ENCODE data around the gene AAR2.

AAR2 gene, protein sequence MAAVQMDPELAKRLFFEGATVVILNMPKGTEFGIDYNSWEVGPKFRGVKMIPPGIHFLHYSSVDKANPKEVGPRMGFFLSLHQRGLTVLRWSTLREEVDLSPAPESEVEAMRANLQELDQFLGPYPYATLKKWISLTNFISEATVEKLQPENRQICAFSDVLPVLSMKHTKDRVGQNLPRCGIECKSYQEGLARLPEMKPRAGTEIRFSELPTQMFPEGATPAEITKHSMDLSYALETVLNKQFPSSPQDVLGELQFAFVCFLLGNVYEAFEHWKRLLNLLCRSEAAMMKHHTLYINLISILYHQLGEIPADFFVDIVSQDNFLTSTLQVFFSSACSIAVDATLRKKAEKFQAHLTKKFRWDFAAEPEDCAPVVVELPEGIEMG

DNA sequence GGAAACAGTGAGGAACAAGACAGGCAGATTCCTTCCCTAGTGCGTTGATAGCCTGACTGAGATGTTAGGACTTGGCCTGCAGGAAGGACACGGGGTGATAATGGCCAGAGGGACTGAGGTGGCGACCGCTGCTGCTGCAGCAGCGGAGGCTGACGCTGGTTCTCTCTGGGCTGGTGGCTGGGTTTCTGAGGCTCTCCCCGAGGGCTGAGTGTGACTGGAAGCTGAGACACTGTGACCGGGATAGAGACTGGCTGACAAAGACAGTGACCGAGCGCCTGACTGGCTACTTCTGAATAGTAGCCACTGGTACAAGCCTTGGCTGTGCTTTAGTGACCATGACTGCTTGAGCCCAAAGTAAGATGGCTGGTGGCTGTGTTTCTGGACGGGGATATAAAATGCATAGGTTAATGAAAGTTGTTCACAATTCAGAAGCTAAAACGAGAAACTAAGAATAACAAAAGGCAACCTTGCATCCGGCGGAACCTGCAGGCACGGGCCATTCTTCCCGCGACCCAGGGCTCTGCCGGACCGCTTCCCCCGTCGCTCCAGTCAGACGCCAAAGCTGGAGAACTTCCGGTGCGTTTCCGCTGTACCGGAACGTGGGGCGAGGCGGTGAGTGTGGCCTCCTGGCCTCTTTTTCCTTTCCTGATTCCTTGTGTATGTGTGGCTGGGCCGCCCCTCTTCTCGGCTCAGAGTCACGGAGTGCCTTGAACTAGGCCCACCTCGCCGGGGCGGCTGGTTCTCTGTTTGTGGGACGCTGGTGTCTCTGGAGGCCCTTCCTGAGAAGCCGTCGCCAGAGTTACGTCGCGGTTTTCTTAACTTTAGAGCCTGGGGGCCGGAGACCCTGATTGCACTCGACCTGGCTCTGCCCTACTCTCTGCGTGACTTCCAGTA lies at the start of gene AAR2:
TSS of gene AAR2 (plus strand) at position 587 of the 894 bp plus-strand sequence. CDS start 3,391 bp downstream, outside the sequence.
- peak; percentile 74 for DNase-seq (ENCODE audit: low spot score)

DNA sequence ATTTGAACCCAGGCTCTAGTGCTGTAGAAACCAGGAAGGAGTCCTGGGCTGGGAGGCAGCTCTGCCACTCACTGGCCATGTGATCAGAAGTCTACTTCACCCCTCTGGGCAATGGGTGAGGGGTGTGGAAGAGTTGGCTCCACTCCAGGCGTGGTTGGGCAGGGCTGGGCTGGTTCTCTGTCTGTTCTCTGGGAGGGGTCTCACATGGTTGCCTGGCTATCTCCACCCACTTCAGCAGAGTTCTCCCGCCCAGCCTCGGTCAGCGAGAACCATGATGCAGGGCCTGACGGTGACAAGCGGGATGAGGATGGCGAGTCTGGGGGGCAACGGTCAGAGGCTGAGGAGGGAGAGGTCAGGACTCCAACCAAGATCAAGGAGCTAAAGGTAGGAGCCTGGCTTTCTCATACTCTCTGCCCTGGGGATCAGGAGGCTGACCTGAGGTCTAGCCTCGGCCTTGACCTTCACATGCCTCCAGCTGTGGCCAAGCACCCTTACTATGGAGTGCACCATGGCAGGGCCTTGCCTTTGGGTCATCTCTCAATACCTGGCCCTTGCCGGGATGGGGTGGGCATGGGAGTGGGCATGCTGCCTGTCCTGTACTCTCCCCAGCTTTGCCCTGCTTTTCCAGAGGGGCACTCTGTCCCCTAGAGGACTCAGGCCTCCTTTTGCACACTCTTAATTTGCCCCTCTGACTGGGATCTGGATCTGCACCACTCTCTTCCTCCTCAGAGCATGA lies 42.1 kb upstream of the AAR2 start:
- no peak for DNase-seq (ENCODE audit: low spot score)

DNA sequence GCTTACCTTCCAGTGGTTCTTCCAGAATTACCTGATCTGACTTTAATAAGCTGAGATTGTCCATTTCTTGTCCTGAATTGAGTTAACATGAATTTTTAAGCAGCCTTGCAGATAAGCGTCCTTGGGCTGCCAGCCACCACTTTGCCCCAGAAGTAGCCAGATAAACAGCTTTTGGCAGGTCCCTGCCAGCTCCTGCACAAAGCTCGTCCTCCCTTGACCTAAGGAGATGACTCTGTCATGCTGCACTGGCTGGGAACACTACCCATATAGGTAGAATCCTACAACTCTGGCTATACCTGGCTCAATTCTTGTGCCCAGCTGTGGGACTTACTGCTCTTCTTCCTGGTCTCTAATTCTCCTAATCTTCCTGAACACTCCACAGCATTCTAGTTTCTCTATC lies 39.6 kb upstream of the AAR2 start:
- no peak for DNase-seq (ENCODE audit: low spot score)

DNA sequence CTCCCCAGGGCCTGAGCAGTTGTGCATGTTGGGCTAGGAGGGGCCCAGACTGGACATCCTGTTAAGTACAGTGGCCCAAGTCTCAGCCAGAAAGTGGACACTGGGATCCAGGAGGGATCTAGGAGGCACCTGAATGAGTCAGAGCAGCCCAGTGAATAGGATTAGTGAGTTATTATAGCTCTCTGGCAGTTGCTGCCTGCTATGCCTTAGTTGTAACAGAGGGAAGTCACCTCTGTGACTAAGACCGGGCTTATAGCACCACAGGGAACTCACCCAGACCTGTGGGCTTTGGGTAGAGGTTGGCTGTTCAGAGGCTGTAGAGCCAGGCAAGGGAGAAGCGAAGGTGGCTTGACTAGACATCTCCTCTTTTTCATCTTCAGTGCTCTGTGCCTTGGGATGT lies 39.0 kb upstream of the AAR2 start:
- no peak for DNase-seq (ENCODE audit: low spot score)

DNA sequence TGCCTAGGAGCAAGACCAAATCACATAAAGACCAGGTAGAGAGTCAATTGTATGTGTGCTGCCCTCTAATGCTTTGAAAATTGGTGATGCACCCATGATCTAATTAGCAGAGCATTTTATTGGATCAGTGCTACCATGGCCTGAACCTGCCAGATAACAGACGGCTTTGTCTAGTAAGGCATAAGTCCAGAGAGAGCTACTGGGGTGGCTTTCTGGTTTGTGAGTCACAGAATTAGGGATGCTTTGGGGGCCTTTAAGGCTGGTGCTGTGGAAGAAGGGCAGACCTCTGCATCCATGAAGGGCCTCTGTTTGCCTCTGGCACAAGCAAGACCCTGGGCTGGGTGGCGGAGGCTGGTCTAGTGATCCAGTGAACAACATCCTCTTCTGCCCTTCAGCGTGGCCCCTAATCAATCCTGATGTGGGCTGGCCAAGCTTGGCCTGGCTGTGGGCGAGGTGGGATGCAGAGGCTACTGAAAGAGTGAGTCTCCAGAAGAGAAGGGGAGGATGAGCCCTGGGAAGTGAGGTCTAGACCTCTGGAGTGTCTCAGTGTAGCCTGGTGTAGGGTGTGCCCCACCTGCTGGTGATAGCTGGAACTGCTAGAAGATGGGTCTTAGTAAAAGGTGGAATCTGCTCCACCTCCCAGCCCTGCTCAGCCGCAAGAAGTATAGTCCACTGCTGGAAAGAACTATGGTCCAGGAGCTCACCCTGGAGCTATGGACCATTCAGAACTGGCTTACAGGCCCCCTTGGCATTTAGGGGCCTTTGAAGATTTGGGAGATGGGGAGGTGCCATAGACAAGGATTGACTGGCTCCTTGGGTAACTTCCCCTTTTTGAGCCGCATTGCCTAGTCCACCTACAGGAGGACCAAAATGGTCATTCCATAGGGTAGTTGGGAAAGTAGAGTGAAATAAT lies 36.7 kb upstream of the AAR2 start:
- DNase-seq (ENCODE audit: low spot score) = peak; percentile 75

DNA sequence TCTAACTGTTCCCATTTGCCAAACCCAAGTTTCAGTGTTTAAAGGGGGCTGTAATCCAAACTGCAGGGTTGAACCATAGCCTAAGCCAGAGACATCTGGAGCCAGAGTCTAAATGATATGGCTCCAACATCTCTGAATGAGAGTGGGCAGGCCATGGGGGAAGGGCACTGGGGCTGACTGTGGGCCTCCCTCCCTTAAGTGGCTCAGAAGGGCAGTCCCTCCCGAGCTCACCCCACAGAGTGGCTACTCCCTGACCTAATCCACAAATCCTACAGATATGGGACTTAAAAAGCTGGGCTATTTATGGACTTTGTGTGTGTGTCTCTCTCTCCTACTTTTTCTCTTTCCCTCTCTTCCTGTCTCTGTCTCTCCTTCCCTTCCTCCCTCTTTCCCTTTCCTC lies 35.8 kb upstream of the AAR2 start:
- no peak for DNase-seq (ENCODE audit: low spot score)

DNA sequence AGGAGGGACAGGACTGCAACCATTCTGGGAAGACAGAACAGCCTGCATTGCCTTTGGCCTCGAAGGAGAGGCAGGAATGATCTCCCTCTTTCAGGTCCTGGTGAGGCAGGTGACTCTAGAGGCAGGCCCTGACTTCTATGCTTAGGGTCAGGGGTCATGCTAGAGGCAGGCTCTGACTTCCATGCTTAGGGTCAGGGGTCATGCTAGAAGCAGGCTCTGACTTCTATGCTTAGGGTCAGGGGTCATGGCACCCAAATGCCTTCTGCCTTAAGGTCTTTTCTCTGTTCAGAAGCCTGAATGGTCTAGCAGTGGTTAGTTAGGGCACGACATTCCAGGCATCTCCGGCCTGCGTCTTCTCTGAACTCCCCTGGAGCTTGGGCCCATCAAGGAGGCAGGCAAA lies 35.1 kb upstream of the AAR2 start:
- no peak for DNase-seq (ENCODE audit: low spot score)

DNA sequence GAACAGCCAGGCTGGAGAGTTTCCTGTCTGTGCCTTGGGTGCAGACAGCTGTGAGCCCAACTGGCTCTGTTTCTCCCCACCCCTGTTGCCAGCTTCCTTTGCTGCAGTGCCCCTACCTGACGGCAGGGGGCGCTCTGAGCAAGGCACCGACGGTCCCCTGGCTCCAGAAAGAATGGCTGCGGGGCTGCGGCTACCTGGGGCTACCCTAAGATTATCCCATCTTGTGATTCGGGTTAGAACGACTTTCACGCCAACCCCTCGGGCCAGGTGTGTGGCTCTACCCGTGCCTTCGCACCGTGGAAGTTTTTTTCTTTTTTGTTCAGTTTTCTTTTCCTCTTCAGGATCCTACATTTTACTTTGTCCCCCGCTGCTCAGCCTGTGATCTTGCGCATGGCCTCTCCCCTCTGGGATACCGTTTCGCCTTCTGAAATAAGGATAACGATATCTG lies 33.4 kb upstream of the AAR2 start:
- DNase-seq (ENCODE audit: low spot score) = peak; percentile 78

DNA sequence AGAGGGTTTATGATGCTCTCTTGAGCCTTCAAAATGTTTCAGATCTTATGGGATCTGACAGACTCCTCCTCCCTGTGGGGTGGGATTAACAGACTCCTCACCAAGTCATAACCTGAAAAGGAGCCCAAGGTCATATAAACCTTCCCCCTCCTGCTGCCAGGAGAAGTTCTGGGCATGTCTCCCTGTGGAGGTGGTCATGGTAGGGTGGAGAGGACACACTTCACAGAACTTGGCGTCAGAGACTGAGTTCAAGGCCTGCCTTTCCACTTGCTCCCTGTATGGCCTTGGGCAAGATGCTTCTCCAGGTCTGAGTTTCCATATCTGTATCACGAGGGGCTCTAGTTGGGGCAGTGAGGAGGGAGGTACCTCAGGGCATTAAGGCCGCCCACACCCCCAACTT lies 32.4 kb upstream of the AAR2 start:
- no peak for DNase-seq (ENCODE audit: low spot score)

DNA sequence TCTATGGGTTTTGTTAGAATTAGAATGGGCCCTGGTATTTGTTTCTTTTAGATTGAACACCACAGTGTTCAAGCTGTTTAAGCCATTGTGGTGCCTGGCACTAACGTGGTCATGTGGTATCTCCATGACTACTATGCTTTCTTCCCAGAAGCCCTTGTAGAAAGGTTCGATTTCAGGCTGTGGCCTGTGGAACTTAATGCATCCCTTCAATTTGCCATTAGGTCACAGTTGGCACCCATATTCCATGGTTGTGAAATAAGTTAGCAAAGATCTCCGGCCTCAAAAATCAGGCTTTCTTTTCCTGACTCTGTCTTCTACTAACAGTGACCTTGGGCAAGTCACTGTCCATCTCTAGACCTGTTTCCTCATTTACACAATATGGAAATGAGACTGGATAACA lies 31.3 kb upstream of the AAR2 start:
- no peak for DNase-seq (ENCODE audit: low spot score)

DNA sequence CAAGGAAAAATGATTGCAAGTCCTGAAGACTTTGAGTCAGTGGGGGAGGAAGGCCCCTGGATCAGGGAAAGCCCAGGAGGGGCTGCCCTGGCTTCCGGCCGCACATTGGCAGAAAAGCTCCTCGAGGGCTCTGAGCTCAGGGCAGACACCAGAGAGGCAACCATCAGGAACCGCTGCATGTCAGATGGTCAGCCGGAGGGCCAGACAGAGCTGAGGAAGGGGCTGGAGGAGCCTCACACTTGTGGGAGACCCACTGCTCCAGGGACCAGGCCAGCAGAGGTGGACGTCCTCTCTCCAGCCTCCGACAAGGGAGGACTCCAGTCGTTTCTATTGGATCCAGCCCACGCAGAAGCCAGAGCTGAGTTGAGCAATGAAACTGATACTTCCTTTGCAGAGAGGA lies 30.2 kb upstream of the AAR2 start:
- no peak for DNase-seq (ENCODE audit: low spot score)

DNA sequence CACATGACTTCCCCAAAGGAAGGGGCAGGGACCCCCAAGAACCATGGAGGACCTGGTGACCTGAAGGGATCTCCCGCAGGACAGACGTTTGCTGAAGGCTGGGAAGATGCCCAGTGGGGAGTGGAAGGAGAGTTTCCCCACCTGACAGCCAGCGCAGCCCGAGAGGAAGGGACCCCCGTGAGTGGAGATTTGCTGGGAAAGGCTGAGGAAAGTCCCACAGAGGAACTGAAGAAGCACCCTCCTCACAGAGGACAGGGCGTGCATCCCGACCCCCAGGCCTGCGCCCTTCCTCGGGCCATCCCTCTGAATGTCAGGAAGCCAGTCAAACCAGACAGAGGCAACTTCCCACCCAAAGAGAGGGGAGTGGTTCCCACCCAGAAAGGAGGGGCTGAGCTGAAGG lies 29.6 kb upstream of the AAR2 start:
- DNase-seq (ENCODE audit: low spot score) = no peak

DNA sequence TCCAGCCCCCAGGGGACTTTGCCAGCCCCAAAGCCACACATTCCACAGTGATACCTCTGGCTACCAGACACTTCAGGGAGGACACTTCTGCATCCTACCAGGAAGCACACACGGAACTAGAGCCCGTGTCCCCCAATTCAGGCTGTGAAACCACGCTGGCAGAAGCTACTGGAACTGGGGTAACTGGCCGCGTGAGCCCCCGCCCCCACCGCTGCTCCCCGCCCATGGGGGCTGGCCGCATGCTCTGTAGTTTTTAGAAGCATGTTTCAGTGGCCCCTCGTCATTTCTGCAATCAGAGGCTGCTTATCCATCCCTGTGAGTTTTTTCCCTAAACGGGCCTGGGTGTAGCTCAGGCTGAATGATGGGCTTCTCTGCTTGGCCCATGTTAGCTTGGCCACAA lies 28.7 kb upstream of the AAR2 start:
- no peak for DNase-seq (ENCODE audit: low spot score)

DNA sequence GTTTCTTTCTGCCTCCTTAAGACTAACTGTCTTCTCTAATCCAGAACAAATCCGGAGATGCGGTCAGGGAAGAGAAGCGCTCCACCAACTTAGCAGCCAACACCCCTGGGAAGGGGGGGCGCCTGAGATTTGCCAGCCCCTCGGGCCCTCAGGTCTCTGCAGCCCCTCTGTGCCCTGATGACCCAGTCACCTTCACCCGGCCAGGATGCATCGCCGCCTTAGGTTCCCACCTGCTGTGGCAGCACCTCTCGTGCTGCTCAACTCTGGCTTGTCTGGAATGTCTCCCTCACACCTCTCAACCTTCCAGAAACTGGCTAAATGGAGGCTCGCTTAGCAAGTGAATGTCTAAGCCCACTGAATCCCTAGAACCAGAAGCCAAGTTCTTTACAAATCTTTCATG lies 28.0 kb upstream of the AAR2 start:
- DNase-seq (ENCODE audit: low spot score) = no peak

DNA sequence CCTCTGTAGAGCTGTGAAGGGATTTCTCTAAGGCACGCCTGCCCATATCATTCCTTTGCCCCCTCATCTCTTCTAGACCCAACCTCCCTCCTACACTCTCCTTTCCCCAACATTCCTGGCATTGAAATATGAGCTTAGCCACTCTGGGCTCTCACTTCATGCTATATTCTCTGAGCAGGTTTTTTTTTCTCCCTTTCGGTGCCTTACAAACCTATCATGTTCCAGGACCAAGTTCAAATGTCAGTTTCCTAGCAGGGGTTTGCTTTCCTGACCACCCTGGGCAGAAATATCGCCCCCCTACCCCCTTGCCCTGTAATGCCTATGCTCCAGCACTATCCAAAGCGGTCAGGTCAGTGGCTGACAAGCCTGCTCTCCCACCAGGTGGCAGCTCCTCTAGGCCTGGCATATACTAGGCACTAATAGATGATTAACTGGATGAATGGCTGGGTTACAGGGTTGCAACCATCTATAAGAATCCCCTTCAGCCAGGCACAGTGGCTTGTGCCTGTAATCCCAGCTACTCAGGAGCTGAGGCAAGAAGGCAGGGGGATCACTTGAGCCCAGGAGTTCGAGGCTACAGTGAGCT lies 25.7 kb upstream of the AAR2 start:
- no peak for DNase-seq (ENCODE audit: low spot score)

DNA sequence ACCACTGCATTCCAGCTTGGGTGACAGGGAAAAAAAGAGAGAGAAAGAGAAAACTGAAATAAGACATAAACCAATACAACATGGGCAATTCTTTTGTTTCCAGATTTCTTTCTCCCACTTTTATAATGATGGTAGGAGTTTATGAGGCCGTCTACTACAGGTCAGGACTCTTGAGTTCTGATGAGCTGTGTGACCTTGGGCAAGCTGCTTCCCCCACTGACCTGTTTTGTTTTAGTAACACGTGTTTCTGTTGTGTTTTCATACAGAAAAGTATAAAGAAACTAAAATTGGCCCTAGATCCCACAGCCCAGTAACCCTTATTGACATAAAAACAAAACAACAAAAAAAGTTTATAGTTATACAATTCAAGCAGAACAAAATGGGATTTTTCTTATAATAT lies 22.9 kb upstream of the AAR2 start:
- DNase-seq (ENCODE audit: low spot score) = no peak

DNA sequence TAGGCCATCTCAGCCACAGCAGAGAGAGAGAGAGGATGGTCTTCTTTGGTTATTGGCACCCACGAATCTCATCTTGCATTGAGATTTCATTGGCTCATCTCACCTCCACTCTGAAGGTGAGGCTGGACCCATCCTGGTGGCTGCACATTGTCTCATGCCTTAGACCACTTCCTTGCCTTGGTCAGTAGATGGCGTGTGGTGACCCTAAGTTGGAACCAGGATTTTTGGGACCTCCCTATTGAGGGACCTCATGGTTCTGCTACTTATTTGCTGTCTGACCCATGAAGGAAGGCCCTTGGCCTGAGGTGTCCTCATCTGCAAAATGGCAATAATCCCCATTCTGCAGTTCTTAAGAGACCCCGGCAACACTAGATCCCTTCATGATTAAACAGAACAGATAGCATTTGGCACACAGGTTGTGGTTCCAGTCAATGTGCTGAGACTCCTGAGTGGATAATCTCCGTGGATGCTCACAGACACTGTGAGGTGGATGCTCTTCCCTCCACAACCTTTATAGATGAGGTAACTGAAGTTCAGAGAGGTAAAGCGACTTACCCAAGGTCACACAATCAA lies 21.5 kb upstream of the AAR2 start:
- no peak for DNase-seq (ENCODE audit: low spot score)

DNA sequence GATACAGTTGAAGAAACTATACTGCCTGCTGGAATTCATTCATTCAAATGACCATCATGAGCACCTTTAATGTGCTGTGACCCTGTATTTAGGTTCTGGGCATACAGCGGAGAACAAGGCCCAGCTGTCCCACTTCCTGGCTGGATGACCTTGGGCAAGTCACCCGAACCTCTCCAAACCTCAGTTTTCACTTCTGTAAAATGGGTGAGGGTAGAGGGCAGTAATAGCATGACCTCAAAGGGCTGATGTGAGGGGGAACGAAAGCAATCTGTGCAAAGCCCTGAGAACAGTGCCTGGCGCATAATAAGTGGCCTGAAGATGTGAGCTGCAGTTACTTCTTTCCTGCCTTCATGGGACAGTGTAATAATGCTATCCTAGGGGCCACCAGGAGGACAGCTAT lies 20.5 kb upstream of the AAR2 start:
- DNase-seq (ENCODE audit: low spot score) = no peak

DNA sequence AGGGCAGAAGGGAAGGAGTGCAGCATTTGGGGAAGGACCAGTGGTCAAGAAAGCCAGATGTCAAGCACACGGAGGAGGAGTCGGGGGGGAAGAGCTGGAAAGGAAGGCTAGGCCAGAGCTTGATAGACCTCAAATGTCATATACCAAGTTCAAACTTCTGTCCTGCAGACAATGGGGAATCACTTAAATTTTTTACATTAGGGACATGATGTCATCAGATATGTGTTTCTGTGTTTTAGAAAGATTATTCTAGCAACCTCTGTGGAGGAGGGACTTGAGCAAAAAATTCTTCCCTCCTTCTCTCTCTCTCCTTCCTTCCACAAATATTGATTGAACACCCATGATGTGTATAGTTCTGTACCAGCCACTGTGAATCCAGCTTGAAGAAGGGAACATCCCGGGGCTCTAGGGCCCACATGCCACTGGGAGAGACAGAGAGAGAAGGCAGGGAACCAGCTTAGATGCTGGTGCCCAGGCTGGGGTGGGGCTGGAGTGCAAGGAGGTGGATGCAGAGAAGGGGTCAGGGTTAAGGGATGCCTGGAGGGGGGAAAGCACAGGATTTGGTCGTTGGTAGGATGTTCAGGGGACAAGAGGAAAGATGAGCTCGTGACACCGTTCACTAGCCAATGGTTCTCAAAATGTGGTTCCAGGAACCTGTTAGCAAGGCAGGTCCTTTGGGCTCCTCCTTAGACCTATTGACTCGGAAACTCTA lies 19.8 kb upstream of the AAR2 start:
- no peak for DNase-seq (ENCODE audit: low spot score)

DNA sequence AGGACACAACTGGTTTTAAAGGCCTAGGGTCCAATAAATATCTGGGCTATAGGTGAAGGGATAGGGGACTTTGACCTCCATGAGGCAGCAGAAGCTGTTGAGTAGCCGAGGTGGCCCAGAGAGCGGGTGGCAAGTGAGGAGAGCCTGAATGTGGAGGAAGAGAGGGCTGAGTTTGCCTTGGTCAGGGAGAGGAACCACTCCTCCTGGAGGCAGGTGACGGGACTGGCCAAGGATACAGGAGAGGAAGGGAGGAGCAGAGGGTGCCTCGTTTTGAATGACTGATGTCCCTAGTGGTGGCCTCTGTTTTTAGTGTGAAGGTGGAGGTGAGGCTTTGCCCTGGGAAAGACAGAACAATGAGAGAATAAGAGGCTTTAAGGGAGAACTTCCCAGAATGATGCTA lies 19.1 kb upstream of the AAR2 start:
- no peak for DNase-seq (ENCODE audit: low spot score)
